COLO668 (cell line): ENCODE measurements around the gene ZG16B.

Experiments used
- DNase-seq: peaks from one replicate; lab custom pipeline; 2025; ENCODE audit not compliant: unreplicated experiment; lab: John Stamatoyannopoulos, UW

Gene ZG16B

DNA sequence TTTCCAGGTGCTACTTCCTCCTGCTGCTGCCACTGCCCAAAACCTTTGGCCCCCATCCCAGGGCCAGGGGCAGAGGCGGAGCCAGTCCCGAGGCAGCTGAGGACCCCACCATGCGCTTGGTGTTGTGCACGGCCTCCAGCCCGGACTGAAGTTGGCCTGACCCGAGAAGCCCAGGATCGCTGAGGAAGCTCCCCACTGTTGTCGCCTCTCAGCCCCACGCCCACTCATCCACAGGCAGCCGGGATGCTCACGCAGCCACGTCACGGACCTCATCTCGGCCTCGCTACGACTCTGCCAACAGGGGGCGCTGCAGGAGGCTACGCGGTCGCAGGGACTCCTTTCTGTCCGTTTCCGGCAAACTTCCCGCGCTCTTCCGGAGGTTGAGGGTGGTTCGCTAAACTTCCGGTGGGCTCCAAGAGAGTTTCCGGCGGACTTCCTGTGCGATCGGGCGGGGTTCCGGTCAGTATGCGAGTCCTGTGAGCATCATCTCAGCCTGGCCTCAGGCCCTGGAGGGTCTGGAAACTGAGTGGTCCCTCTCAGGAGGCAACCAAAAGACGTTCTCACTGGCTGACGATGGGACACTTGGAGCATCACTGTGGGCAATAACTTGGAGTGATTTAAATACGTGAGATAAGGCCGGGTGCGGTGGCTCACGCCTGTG, 12.4 kb downstream of the ZG16B start:
- peak; percentile 23 for DNase-seq

DNA sequence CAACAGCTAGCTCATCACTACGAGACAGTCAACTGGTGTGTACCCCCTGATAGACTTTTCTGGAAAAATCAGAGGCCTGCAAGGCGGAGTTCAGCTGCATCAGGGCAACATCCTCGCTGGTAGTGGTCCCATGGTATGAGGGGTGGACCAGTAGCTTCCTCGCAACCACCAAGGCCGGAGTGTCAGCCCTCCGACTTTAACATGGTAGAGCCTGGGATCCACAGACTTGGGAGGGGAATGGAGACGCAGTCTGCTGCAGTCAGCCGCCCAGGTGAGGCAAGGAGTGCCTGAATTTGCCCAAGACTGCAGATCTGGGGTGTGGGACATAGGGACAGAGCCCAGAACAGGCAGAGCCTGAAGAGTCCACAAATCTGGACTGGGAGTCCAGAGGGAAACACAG, 13.4 kb downstream of the ZG16B start:
- no peak for DNase-seq

- no peak for DNase-seq
Observed at GRCh38 chr16:2845116-2845515, 15.0 kb downstream of the ZG16B start.

GRCh38 chr16:2846511-2847310, 16.6 kb downstream of the ZG16B start:
- DNase-seq = no peak

- DNase-seq = no peak
Observed at GRCh38 chr16:2848933-2849725, 19.0 kb downstream of the ZG16B start.

DNA sequence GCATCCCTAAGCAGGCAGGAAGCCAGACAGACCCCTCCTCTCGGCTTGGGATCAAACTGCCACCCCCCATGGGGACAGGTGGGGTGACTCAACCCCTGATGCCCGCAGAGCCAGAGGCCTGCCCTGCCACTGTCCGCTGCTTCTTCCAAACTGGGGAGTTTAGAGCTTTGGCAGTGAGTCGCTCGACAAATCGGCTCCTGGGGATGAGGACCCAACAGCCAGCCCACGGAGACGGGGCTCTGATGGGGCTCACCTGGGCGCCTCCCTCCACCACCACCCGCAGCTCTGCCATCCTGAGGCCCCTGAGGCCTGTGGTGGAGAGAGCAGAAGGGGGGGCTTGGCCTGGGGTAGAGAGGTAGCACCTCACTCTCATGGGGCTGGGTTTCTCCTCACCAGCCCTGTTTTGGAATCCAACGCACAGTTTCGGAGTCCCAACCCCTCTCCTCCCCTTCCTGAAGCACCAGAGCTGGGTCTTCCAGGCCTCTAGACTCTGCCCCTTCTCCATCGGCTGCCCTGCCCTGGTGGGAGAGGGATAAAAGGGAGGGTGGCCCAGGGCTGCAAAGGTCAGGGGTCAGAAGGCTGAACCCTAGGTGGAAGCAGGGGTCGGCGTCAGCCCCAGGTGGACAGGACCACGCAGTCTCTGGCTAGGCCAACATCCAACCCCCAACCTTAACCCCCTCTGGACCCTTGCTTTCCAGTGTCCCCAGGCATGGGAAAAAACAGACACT, 22.1 kb downstream of the ZG16B start:
- no peak for DNase-seq

GRCh38 chr16:2852731-2853507, 22.8 kb downstream of the ZG16B start:
- no peak for DNase-seq

- no peak for DNase-seq
Observed at GRCh38 chr16:2853531-2854073, 23.5 kb downstream of the ZG16B start.

GRCh38 chr16:2854700-2855309, 24.7 kb downstream of the ZG16B start:
- no peak for DNase-seq

- no peak for DNase-seq
Observed at GRCh38 chr16:2855536-2855935, 25.4 kb downstream of the ZG16B start.

- peak; percentile 34 for DNase-seq
Observed at GRCh38 chr16:2856061-2856670, 26.1 kb downstream of the ZG16B start.

DNA sequence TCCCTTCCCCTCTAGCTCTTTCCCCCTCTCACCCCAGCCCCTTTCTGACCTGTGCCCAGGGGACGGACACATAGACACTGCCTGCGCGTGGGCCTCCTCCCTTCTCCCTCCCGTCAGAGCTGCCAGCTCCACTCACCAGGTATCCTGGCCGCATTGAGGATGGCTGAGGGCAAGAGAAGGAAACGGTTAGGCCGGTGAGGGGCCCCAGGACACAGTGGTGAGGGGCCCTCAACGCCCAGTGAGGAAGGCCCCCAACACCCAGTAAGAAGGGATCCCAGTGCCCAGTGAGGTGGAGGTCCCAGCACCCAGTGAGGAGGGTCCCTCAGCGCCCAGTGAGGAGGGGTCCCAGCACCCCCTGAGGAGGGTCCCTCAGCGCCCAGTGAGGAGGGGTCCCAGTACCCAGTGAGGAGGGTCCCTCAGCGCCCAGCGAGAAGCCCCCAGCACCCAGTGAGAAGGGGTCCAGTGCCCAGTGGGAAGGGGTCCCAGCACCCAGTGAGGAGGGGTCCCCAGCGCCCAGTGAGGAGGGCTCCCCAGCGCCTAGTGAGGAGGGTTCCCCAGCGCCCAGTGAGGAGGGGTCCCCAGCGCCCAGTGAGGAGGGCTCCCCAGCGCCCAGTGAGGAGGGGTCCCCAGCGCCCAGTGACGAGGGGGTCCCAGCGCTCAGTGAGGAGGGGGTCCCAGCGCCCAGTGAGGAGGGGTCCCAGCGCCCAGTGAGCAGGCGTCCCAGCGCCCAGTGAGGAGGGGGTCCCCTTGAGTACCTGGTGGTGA, 26.8 kb downstream of the ZG16B start:
- no peak for DNase-seq

DNA sequence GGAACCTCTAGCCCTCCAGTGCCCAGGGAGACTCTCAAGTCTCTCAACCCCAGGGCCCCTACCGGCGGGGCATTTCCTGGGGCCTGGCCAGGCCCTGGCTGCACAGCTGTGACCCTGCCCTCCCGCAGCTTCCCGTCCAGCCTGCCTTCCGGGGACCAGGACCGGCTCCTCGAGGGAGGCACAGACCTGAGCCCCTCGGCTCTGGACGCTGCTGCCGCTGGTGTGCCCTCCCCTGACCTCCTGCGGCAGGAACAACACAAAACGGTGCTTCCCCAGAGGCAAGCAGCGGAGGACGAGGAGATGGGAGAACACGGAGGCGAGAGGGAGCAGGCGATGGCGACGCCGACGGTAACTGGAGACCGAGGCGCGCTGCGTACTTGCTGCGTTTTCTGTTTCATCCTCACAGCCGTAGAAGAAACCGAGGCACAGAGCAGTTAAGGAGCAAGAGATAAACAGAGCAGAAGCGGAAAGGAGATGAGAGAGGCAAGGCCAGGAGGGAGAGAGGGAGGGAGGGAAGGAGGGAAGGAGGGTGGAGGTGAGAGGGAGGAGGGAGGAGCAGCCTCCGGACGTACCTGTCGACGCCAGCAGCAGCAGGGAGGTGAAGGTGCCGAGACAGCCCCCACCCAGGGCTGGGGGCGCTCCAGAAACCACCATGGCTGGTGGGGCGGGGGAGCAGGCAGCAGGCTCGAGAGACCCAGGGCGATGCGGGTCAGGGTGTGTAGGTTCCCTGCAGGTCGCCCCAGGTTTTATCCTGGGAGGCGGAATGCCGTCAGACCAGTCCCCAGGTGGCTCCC, 27.5 kb downstream of the ZG16B start, which contains the start of gene PRSS22:
Gene PRSS22, minus strand, starts transcription at position 720 of the 794 bp plus-strand sequence. Its CDS starts 66 bp downstream, at position 654.
- DNase-seq = peak; percentile 61

- peak; percentile 84 for DNase-seq
Observed at GRCh38 chr16:2858245-2859025, 28.3 kb downstream of the ZG16B start.

DNA sequence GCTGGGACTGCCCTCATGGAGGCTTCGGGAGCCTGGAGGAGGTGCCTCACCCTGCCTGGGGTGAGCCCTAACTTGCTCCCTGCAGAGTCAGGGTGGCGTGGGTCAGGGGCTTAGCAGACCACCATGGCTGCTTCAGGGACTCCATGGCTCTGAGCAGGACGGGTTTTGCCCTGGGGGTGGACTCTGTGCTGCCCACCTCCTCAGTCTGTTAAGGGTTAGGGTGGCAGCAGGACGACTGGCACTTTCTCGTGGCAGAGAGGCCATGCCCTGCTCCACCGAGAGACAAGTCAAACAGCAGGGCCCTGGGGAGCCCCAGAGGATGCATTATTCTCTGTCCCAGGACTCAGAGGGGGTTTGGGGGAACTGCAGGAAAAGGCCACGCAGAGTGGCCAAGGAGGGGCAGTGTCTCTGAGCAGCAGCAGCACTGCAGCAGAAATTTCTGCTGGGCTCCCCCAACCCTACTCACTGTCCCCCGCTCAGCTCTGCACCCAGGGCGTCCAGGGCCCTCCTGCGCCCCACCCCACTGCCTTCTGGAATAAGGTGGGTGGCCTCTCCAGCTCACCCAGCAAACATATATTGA, 29.7 kb downstream of the ZG16B start:
- no peak for DNase-seq

DNA sequence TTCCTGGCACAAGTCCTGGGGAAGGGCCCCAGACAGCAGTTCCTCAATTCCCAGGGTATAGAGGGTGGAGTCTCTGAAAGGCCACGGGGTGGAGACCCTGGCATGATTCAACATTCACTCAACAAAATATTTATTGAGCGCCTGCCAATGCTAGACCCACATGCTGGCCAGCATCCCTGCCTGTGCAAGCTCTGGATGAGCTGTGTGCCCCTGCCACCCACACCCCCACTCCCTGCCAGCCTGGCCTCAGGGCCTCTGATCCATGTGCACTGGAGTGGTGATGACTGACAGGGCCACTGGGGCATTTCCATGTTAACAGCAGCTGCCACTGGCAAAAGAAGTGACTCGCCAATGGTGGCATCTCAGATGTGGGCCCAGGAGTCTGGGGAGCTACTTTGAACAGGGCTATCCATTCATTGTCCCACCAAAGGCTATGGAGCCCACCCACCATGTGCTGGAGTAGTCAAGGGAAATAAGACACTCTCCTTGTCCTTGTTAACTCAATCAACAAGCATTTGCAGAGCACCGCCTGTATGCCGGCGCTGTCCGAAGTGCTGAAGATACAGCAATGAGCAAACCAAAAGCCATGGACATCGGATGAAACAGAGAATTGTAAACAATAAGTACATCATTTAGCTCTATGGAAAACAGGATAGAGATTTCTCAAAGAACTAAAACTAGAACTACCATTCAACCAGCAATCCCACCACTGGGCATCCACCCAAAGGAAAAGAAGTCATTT, 30.9 kb downstream of the ZG16B start:
- no peak for DNase-seq
